ENCODE results near the gene RASSF10. TPM values are rescaled to one million over a fixed set of nuclear protein-coding genes. Genes with fewer than 3 reads are reported as not detected.

Gene RASSF10
- total and polyA plus RNA-seq, 8 donors: 0.06 to 0.41 (median 0.26) TPM; not detected in 4

- WGBS, 2 donors: 71 to 79% methylated on average over 5 of the region's 5 CpGs
- Histone ChIP-seq H3K27me3 (no peaks in the 10 kb centered on the region), H3K4me1 (no peaks in the 10 kb centered on the region), H3K36me3 (no peaks in the 10 kb centered on the region), H3K9me3 (no peaks in the 10 kb centered on the region), H3K4me3 (no peak overlapping the region), H3K27ac (no peak overlapping the region)
- FAIRE-seq (no peak), DNase-seq (no peak), ATAC-seq (no peak)
- intact Hi-C loops (cut with DNase I): no loop called here
- TF ChIP-seq CTCF (IDR thresholded peaks at IDR 0.05): no peak
Measured at GRCh38 chr11:13045734-13046133, 36.6 kb downstream of the RASSF10 start.

- Histone ChIP-seq H3K4me1 (peaks cover 0 to 5% (median 5%) of the 10 kb centered on the region in 3 donors), H3K27ac (no peak overlapping the region), H3K27me3 (no peaks in the 10 kb centered on the region), H3K9me3 (no peaks in the 10 kb centered on the region), H3K4me3 (no peak overlapping the region), H3K36me3 (no peaks in the 10 kb centered on the region)
- intact Hi-C loops (cut with DNase I): no loop called here
- no peak for TF ChIP-seq CTCF (IDR thresholded peaks at IDR 0.05)
- no peak for DNase-seq
- no peak for ATAC-seq
- WGBS, 2 donors: 86 to 95% methylated on average over 10 of the region's 10 CpGs
- FAIRE-seq: no peak
Measured at GRCh38 chr11:13046637-13047570, 37.8 kb downstream of the RASSF10 start.

GRCh38 chr11:13047884-13048283 lies 38.8 kb downstream of the RASSF10 start:
- TF ChIP-seq CTCF (IDR thresholded peaks at IDR 0.05): no peak
- FAIRE-seq (no peak), ATAC-seq (no peak), DNase-seq (no peak)
- Histone ChIP-seq H3K4me1 (peaks cover 5 to 9% (median 7%) of the 10 kb centered on the region in 3 donors), H3K4me3 (no peak overlapping the region), H3K27ac (no peak overlapping the region), H3K36me3 (no peaks in the 10 kb centered on the region), H3K27me3 (no peaks in the 10 kb centered on the region), H3K9me3 (no peaks in the 10 kb centered on the region)
- intact Hi-C loops (cut with DNase I): no loop called here
- 75 to 83% methylated on average over 4 of the region's 4 CpGs for WGBS, 2 donors

GRCh38 chr11:13051257-13051656 lies 42.1 kb downstream of the RASSF10 start:
- Histone ChIP-seq H3K4me1 (peaks cover 7 to 9% (median 7%) of the 10 kb centered on the region in 3 donors), H3K4me3 (no peak overlapping the region), H3K27me3 (no peaks in the 10 kb centered on the region), H3K36me3 (no peaks in the 10 kb centered on the region), H3K27ac (no peak overlapping the region), H3K9me3 (no peaks in the 10 kb centered on the region)
- TF ChIP-seq CTCF (IDR thresholded peaks at IDR 0.05): no peak
- intact Hi-C loops (cut with DNase I): no loop called here
- DNase-seq (no peak), ATAC-seq (peak in 3 of 4 donors; percentile 24 to 50 (median 36)), FAIRE-seq (no peak)
- 52 to 74% methylated on average over 2 of the region's 2 CpGs for whole genome bisulfite sequencing, 2 donors

GRCh38 chr11:13052130-13052571 lies 43.0 kb downstream of the RASSF10 start:
- ATAC-seq (peak; percentile 91 to 96 (median 96)), DNase-seq (peak in 3 of 6 donors; percentile 35 to 55 (median 51))
- peak overlapping the region in 1 of 4 donors; percentile 54 for H3K27ac ChIP-seq

More at GRCh38 chr11:13052130-13052571, 43.0 kb downstream of the RASSF10 start:
- H3K27me3 ChIP-seq: no peaks in the 10 kb centered on the region
- no peak for FAIRE-seq
- intact Hi-C loops (cut with DNase I): no loop called here
- H3K36me3 ChIP-seq: no peaks in the 10 kb centered on the region
- peaks cover 7 to 9% (median 7%) of the 10 kb centered on the region in 3 donors for H3K4me1 ChIP-seq
- TF ChIP-seq CTCF (IDR thresholded peaks at IDR 0.05): no peak
- H3K9me3 ChIP-seq: no peaks in the 10 kb centered on the region
- WGBS, 2 donors: 25 to 33% methylated on average over 5 of the region's 5 CpGs
- H3K4me3 ChIP-seq: no peak overlapping the region

Measured in pancreas (tissue), 10 donors.